ENCODE measurements around the gene ZNF546. TPM values are rescaled to one million over a fixed set of nuclear protein-coding genes. Genes with fewer than 3 reads are reported as not detected.

ZNF546 gene
- total and polyA plus RNA-seq, 2 donors (not counting 1 experiment from before 2014, with no cell fraction given) = 1.8 to 15.7 TPM

- Histone ChIP-seq H3K27ac (ENCODE audit: low read length in 2 of 2) (no peak overlapping the region), H3K4me3 (ENCODE audit: control extremely low read depth in 1 of 5, extremely low read depth in 1 of 5, insufficient read depth in 1 of 5, low read depth in 2 of 5, low read length in 4 of 5) (no peak overlapping the region), H3K36me3 (replicated peaks in 1 of 2; ENCODE audit: control extremely low read depth in 1 of 2, control insufficient read depth in 1 of 2, extremely low read depth in 1 of 2, insufficient read depth in 2 of 2, low read length in 1 of 2) (peaks cover 10 to 30% of the 10 kb centered on the region in 2 experiments), H3K4me1 (ENCODE audit: control insufficient read depth in 2 of 2, insufficient read depth in 2 of 2, low read length in 2 of 2) (no peaks in the 10 kb centered on the region), H3K9ac (ENCODE audit: low read length) (no peak overlapping the region), H3K27me3 (replicated peaks in 1 of 4; ENCODE audit: control extremely low read depth in 1 of 4, control insufficient read depth in 3 of 4, insufficient read depth in 4 of 4, low read length in 3 of 4) (no peaks in the 10 kb centered on the region), H3K9me3 (ENCODE audit: control extremely low read depth in 1 of 3, control insufficient read depth in 2 of 3, insufficient read depth in 1 of 3, low read length in 2 of 3) (peaks cover 0 to 2% (median 1%) of the 10 kb centered on the region in 3 donors), H2AFZ (ENCODE audit: insufficient read depth, low read depth, low read length, poor library complexity, severe bottlenecking) (no peak overlapping the region), H4K20me1 (ENCODE audit: control insufficient read depth, insufficient read depth, low read length, poor library complexity, severe bottlenecking) (no peaks in the 10 kb centered on the region), H3K4me2 (replicated peaks; ENCODE audit: low read depth, low read length, poor library complexity, severe bottlenecking) (no peak overlapping the region), H3K79me2 (ENCODE audit: control insufficient read depth, insufficient read depth, low read length) (no peaks in the 10 kb centered on the region)
- intact Hi-C loops (cut with micrococcal nuclease) = no loop called here
- Mint-ChIP-seq H3K27ac (no peak overlapping the region), H3K4me3 (no peak overlapping the region), H3K27me3 (no peaks in the 10 kb centered on the region), H3K9me3 (ENCODE audit: insufficient read depth) (peaks cover 6% of the 10 kb centered on the region), H3K4me1 (no peaks in the 10 kb centered on the region)
- 100% methylated on average over 1 of the region's 4 CpGs for WGBS (ENCODE audit: insufficient coverage)
- ATAC-seq (ENCODE audit: low read depth) = no peak
- DNase-seq = no peak
- ChIA-PET CTCF (no interaction called here), POLR2A (no interaction called here)
- no peak for TF ChIP-seq CTCF (IDR thresholded peaks at IDR 0.05)
- TF ChIP-seq EZH2 (IDR thresholded peaks at IDR 0.05; ENCODE audit: borderline replicate concordance, insufficient read depth, low read depth, low read length, poor library complexity, severe bottlenecking) = no peak
Measured at GRCh38 chr19:40005691-40006272, 8.9 kb downstream of the ZNF546 start.

GRCh38 chr19:40006273-40006691, 9.4 kb downstream of the ZNF546 start:
- Mint-ChIP-seq H3K4me3 (no peak overlapping the region), H3K27me3 (no peaks in the 10 kb centered on the region), H3K9me3 (ENCODE audit: insufficient read depth) (peaks cover 6% of the 10 kb centered on the region), H3K27ac (no peak overlapping the region), H3K4me1 (no peaks in the 10 kb centered on the region)
- H4K20me1 ChIP-seq (ENCODE audit: control insufficient read depth, insufficient read depth, low read length, poor library complexity, severe bottlenecking) = no peaks in the 10 kb centered on the region
- H3K27ac ChIP-seq (ENCODE audit: low read length in 2 of 2) = no peak overlapping the region
- DNase-seq (no peak), ATAC-seq (ENCODE audit: low read depth) (no peak)
- TF ChIP-seq CTCF (IDR thresholded peaks at IDR 0.05) (no peak), EZH2 (IDR thresholded peaks at IDR 0.05; ENCODE audit: borderline replicate concordance, insufficient read depth, low read depth, low read length, poor library complexity, severe bottlenecking) (no peak)
- CTCF ChIA-PET = no interaction called here
- H3K4me1 ChIP-seq (ENCODE audit: control insufficient read depth in 2 of 2, insufficient read depth in 2 of 2, low read length in 2 of 2) = no peaks in the 10 kb centered on the region
- H2AFZ ChIP-seq (ENCODE audit: insufficient read depth, low read depth, low read length, poor library complexity, severe bottlenecking) = no peak overlapping the region
- intact Hi-C loops (cut with micrococcal nuclease) = no loop called here
- peaks cover 10 to 28% of the 10 kb centered on the region in 2 experiments for H3K36me3 ChIP-seq (replicated peaks in 1 of 2; ENCODE audit: control extremely low read depth in 1 of 2, control insufficient read depth in 1 of 2, extremely low read depth in 1 of 2, insufficient read depth in 2 of 2, low read length in 1 of 2)
- H3K9ac ChIP-seq (ENCODE audit: low read length) = no peak overlapping the region
- WGBS (ENCODE audit: insufficient coverage) = no CpG with 5 or more reads among the region's 1 CpG
- H3K79me2 ChIP-seq (ENCODE audit: control insufficient read depth, insufficient read depth, low read length) = no peaks in the 10 kb centered on the region
- no peak overlapping the region for H3K4me3 ChIP-seq (ENCODE audit: control extremely low read depth in 1 of 5, extremely low read depth in 1 of 5, insufficient read depth in 1 of 5, low read depth in 2 of 5, low read length in 4 of 5)
- POLR2A ChIA-PET = no interaction called here
- H3K9me3 ChIP-seq (ENCODE audit: control extremely low read depth in 1 of 3, control insufficient read depth in 2 of 3, insufficient read depth in 1 of 3, low read length in 2 of 3) = peaks cover 0 to 2% (median 1%) of the 10 kb centered on the region in 3 donors
- no peak overlapping the region for H3K4me2 ChIP-seq (replicated peaks; ENCODE audit: low read depth, low read length, poor library complexity, severe bottlenecking)
- H3K27me3 ChIP-seq (replicated peaks in 1 of 4; ENCODE audit: control extremely low read depth in 1 of 4, control insufficient read depth in 3 of 4, insufficient read depth in 4 of 4, low read length in 3 of 4) = no peaks in the 10 kb centered on the region
